Measurements from ENCODE around the gene GALNT5. TPM values are rescaled to one million over a fixed set of nuclear protein-coding genes. Genes with fewer than 3 reads are reported as not detected.

Gene GALNT5
- total RNA-seq, 1 experiment from 2014 or later, result not detected

DNA sequence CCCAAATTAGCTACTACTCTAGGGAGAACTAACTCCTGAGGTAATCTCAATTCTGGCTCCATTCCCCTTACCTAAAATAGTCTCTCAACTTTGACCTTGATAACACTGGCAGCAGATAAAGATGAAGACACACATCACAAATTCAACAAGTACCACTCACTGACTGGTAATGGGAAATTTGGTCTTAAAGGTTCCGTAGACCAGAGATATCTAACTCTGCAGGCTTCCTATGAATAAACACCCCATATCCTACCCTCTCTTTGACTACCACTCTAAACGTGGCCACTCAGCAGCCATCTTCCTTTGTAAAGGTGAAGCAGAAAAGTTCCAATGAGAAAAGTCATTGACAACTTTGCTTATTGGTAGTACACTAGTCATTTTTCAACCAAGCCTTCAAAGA lies 38.6 kb upstream of the GALNT5 start:
- no peak for DNase-seq (ENCODE audit: low spot score)
- intact Hi-C loops (cut with micrococcal nuclease; ENCODE audit: unreplicated experiment), result no loop called here
- TF ChIP-seq, protein P1, sequence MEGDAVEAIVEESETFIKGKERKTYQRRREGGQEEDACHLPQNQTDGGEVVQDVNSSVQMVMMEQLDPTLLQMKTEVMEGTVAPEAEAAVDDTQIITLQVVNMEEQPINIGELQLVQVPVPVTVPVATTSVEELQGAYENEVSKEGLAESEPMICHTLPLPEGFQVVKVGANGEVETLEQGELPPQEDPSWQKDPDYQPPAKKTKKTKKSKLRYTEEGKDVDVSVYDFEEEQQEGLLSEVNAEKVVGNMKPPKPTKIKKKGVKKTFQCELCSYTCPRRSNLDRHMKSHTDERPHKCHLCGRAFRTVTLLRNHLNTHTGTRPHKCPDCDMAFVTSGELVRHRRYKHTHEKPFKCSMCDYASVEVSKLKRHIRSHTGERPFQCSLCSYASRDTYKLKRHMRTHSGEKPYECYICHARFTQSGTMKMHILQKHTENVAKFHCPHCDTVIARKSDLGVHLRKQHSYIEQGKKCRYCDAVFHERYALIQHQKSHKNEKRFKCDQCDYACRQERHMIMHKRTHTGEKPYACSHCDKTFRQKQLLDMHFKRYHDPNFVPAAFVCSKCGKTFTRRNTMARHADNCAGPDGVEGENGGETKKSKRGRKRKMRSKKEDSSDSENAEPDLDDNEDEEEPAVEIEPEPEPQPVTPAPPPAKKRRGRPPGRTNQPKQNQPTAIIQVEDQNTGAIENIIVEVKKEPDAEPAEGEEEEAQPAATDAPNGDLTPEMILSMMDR (conservative IDR thresholded peaks at IDR 0.05; ENCODE audit: low read depth, low read length), result no peak
- no peak for TF ChIP-seq EZH2 (IDR thresholded peaks at IDR 0.05; ENCODE audit: borderline replicate concordance, low read depth, low read length, poor library complexity, severe bottlenecking)
- Histone ChIP-seq H3K4me3 (ENCODE audit: low read depth, low read length, poor library complexity, severe bottlenecking) (no peak overlapping the region), H3K27me3 (replicated peaks; ENCODE audit: insufficient read depth, low read depth, low read length, poor library complexity) (no peaks in the 10 kb centered on the region), H3K9me3 (ENCODE audit: low read depth, low read length, poor library complexity, severe bottlenecking) (no peaks in the 10 kb centered on the region), H3K4me1 (ENCODE audit: insufficient read depth, low read length, poor library complexity, severe bottlenecking) (no peaks in the 10 kb centered on the region), H3K36me3 (ENCODE audit: insufficient read depth, low read length, poor library complexity, severe bottlenecking) (no peaks in the 10 kb centered on the region), H3K27ac (ENCODE audit: low read depth, low read length, poor library complexity, severe bottlenecking) (no peak overlapping the region)
- BruUV-seq (replicated peaks), result no TSS peak
- POLR2A ChIA-PET (ENCODE audit: low non-redundant PET), result no interaction called here
- CTCF ChIA-PET, result no interaction called here

GRCh38 chr2:157220502-157220901 lies 37.0 kb upstream of the GALNT5 start:
- ChIA-PET POLR2A (ENCODE audit: low non-redundant PET) (no interaction called here), CTCF (no interaction called here)
- Histone ChIP-seq H3K36me3 (ENCODE audit: insufficient read depth, low read length, poor library complexity, severe bottlenecking) (no peaks in the 10 kb centered on the region), H3K27ac (ENCODE audit: low read depth, low read length, poor library complexity, severe bottlenecking) (no peak overlapping the region), H3K27me3 (replicated peaks; ENCODE audit: insufficient read depth, low read depth, low read length, poor library complexity) (no peaks in the 10 kb centered on the region), H3K4me1 (ENCODE audit: insufficient read depth, low read length, poor library complexity, severe bottlenecking) (no peaks in the 10 kb centered on the region), H3K9me3 (ENCODE audit: low read depth, low read length, poor library complexity, severe bottlenecking) (no peaks in the 10 kb centered on the region), H3K4me3 (ENCODE audit: low read depth, low read length, poor library complexity, severe bottlenecking) (no peak overlapping the region)
- no peak for DNase-seq (ENCODE audit: low spot score)
- TF ChIP-seq, protein P1 (conservative IDR thresholded peaks at IDR 0.05; ENCODE audit: low read depth, low read length), result no peak
- TF ChIP-seq EZH2 (IDR thresholded peaks at IDR 0.05; ENCODE audit: borderline replicate concordance, low read depth, low read length, poor library complexity, severe bottlenecking), result no peak
- BruUV-seq (replicated peaks), result no TSS peak
- intact Hi-C loops (cut with micrococcal nuclease; ENCODE audit: unreplicated experiment), result no loop called here

DNA sequence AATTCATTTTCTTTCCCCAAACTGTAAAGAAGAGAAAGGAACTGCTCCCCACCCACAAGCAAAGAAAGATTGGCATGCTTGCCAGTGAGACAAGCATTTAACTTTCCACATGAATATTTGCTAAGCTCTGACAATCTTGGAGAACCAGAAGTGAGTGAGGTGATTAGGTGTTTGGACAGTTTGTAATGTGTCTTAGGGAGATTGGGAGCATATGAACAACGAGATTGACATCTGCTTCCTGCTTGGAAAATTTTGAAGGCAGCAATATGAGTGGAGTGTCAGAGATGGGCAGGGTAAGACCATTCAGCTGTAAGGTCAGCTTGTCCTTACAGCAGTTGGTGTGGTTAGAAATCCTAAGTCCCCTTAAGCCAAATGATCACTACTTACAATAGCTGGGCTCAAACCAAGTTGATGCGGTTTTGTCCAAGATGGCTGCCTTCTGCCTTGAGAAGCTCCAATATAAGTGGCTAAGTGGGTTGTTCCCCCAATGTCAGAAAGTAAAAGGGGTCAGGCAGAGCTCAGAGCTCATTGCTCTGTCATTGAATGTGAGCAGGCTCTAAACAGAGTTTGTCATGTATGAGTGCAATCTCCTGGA lies 36.0 kb upstream of the GALNT5 start:
- no peaks in the 10 kb centered on the region for H3K9me3 ChIP-seq (ENCODE audit: low read depth, low read length, poor library complexity, severe bottlenecking)
- ChIA-PET CTCF (no interaction called here), POLR2A (ENCODE audit: low non-redundant PET) (no interaction called here)
- no peak overlapping the region for H3K4me3 ChIP-seq (ENCODE audit: low read depth, low read length, poor library complexity, severe bottlenecking)
- H3K36me3 ChIP-seq (ENCODE audit: insufficient read depth, low read length, poor library complexity, severe bottlenecking), result no peaks in the 10 kb centered on the region
- no peak for DNase-seq (ENCODE audit: low spot score)
- H3K27ac ChIP-seq (ENCODE audit: low read depth, low read length, poor library complexity, severe bottlenecking), result no peak overlapping the region
- BruUV-seq (replicated peaks), result no TSS peak
- H3K4me1 ChIP-seq (ENCODE audit: insufficient read depth, low read length, poor library complexity, severe bottlenecking), result no peaks in the 10 kb centered on the region
- H3K27me3 ChIP-seq (replicated peaks; ENCODE audit: insufficient read depth, low read depth, low read length, poor library complexity), result no peaks in the 10 kb centered on the region
- TF ChIP-seq, protein P1 (conservative IDR thresholded peaks at IDR 0.05; ENCODE audit: low read depth, low read length), result no peak
- intact Hi-C loops (cut with micrococcal nuclease; ENCODE audit: unreplicated experiment), result no loop called here

All from A673 (cell line).